NK-92 (cell line): ENCODE data around the gene NDUFV1.
"Not testable (repeated sequence)": the region's sequence is repeated elsewhere in the genome, so short reads cannot be mapped to it uniquely, and the experiment has no call there.

Source experiments
- DNase-seq: peaks from one replicate; lab custom pipeline; 2025; ENCODE audit not compliant: unreplicated experiment; lab: John Stamatoyannopoulos, UW

Gene NDUFV1

DNA sequence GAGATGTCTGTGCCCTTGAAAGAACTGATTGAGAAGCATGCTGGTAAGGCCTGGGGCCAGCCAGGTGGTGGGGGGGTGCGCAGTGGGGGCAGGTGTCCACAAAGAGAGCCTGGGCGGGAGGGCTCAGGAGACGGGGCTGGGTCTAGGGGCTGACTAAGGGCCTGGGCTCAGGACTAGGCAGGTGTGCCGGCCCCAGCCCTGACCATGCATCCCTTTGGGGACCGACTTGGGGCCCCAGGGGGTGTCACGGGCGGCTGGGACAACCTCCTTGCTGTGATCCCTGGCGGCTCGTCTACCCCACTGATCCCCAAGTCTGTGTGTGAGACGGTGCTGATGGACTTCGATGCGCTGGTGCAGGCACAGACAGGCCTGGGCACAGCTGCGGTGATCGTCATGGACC is 4.4 kb downstream of the NDUFV1 start:
- DNase-seq, result no peak

DNA sequence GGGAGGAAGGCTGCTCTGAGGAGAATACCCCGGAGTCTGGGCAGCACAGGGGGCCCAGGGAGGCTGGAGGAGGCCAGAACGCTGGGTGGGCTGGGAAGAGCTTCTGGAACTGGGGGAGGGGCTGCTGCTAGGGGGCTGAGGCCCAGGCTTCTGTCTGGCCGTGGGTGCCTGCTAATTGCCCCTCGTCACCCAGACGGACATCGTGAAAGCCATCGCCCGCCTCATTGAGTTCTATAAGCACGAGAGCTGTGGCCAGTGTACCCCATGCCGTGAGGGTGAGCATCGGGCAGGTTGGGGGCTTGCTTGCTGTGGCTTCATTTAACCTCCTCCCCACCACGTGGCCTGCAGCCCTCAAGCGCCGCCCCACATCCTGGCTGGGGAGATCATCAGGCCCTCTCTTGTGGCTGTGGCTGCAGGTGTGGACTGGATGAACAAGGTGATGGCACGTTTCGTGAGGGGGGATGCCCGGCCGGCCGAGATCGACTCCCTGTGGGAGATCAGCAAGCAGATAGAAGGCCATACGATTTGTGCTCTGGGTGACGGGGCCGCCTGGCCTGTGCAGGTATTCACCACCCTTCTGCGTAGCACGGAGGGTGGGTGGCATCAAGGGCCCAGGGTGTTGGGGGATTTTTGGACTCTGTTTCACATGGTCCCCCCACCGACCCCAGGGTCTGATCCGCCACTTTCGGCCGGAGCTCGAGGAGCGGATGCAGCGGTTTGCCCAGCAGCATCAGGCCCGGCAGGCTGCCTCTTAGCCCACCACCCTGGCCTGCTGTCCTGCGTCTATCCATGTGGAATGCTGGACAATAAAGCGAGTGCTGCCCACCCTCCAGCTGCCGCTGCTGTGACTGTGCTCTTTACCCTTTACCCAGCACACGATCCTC is 5.2 kb downstream of the NDUFV1 start:
- DNase-seq, result no peak

DNA sequence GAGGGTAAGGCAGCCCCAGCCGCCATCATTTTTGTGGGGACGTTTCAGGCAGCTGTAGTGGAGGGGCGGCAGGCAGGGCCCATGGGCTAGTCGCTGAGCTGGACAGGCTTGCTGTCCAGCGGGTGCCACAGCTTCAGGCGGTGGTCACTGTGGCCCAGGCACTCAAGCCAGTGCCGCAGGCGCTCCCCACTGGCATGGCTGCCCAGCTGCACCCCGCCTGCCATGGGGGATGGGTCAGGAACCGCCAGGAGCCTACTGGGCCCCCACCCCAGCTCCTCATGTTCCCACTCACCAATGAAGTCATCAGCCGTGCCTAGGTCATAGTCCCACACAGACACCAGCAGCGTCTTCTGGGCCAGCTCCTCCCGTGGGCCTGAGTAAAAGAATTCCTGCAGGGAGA is 6.0 kb downstream of the NDUFV1 start:
- DNase-seq, result no peak

DNA sequence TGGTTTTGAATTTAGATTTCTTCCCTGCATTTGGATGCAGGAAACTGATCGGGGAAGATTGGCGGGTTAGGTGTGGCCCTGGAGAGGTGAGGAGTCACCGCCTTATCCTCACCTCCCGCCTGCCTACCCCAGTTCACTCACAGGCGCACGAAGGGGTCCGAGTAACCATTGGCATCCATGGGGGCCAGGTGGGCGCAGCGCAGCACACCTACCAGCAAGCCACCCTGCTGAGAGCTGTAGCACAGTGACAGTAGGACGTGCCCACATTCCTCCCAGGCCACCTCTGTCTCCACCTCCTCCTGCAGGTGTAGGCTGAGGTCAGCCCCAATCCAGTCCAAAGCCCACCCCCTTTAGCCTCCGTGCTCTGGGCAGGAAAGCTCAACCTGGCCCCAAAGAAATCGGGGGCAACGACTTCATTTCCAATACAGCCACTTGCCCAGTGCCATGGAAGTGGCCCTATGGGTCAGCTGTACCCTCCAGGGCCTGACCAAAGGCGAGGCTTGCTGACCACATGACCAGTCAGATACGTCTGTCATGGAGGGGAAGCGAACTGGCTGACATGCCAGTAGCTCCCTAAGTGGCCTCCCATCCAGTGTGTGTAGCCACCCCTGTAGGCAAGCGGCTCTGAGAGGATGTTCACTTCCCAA is 6.7 kb downstream of the NDUFV1 start:
- DNase-seq, result no peak

DNA sequence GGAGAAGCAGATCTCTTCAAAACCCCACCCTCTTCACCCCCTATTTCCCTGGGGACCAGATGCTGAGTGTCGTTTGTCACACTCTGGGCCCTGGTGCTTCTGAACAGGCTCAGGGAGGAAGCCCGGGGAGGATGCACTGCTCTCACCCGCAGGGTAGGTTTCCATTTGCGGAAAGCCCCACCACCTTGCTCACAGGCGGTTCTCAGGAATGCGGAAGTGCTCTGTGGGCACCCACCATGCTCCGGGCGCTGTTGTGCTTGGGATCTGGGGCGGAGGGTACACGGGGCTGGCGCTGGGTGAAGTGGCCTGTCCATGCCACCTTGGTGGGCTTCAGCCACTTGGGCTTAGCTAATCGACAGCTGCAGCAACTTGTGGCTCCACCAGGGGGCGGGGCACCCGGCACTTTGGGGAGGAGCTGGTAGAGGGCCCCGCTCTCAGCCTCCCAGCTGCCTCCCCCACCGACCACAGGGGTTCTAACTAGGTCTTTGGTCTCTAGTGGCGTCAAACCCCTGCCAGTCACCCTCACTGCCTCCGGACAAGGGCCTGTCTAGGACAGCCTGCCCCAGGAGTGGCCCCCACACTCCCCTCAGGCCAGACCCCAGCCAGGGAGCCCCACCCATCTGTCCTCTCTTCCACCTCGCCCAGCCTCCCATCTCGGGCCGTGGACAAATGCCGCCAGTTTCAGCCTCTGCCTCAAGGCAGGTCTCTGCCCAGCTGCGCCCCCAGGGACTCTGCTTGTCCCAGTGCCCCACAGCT is 7.4 kb downstream of the NDUFV1 start:
- peak; percentile 62 for DNase-seq

DNA sequence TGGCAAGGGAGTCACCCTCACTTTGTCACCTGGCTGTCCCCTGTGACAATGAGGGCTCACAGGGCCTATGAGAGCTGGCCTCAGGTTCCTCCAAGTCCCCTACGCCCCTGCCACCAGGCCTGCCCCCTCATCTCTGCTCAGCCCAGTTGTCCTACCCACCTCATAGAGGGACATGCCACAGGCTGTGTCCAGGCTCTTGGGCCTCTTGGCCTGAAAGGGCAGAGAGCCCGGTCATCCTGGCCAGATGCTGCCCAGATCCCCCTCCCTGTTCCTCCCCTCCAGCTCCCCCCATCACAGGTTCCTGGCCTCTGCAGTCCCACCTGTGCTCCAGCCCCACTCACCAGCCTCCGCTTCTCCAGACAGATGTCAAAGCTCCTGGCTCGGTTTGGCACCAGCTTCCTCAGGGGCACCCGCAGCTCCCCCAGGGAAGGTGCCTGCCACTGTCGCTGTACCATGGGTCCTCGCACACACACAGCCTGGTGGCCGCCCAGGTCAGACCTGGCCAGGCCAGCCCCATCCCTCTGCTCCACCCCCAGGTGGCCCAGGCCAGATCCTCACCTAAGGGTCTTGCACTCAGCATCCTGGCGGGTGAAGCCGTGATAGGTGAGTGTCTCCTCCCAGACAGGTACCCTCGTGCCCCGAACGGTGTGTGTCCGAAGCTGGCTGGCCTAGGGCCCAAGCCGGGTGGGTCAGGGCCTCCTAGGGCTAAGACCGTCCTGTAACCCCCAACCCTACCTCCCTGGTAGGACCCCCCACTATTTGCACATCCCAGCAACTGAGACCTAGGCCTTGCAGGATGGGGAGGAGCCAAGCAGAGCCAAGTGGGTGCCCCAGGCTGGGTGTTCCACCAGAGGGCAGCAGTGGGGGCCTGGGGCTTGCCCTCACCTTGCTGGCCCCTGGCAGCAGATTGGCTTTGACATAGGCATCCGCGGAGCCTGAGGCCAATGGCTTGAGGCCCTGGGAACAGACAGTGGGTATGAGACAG is 8.3 kb downstream of the NDUFV1 start:
- no peak for DNase-seq

DNA sequence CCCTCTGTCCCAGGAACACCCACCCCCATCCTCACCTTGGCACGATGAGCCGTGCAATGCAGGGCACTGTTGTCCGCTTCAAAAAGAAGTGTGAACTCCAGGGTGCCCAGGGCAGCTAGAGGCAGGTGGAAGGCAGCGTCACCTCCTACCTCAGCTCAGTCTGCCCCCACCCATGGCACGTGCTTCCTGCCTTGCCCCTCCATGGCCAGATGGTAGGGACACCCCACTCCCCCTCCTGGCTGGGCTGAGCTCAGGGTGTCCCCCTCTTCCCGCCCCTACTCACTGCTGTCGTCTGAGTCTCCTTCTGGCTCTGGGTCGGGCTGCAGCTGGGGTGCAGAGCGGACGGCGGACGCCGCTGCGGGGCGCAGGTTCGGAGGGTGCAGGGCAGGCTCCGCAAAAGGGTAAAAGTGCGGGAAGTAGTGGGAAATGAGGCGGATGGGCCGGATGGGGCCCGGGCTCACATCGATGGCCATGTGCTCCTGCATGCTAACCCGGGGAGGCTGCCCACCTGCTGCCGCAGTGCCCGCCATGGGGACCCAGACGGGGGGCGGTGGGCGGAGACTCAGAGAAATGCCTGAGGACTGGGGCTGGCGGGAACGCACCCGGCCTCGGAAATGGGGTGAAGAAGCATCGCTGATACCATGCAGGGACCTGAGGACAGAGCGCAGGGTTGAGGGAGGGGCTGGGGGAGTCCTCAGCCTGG is 9.1 kb downstream of the NDUFV1 start:
- no peak for DNase-seq

DNA sequence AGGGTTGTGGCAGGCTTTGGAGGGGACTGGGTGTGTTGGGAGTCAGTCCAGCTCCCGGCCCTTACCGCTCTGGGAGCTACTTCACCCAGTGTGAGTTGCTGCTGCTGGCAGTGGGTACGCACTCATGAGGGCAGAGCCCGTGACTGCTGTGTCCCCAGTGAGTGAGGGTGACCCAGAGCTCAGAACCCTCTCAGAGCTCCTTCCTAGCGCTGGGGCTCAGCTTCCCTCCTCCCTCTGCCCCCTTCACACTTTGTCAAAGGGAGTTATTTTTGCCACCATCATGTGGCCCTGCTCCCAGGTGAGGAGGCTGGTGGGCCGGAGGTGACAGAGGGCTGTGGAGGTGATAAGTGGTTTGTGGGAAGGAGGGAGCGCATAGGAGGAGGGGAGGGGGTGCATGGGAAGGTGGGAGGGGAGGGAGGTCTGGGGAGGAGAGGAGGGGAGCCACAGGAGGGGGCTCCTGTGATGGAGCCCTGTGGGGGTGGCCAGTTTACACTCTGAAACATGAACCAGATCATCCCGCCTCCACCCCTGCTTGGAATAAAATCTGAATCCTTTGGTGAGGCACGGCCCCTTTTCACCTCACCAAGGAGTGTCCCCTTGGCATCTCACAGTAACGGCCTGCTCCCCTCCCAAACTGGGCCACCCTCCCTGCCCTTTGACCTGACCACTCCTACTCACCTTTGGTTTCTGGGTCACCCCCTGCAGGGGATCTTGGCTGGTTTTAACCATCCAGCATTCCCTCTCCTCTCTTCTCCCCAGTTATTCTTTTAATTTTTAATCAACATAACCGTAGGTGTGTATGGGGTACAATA is 9.9 kb downstream of the NDUFV1 start:
- no peak for DNase-seq

DNA sequence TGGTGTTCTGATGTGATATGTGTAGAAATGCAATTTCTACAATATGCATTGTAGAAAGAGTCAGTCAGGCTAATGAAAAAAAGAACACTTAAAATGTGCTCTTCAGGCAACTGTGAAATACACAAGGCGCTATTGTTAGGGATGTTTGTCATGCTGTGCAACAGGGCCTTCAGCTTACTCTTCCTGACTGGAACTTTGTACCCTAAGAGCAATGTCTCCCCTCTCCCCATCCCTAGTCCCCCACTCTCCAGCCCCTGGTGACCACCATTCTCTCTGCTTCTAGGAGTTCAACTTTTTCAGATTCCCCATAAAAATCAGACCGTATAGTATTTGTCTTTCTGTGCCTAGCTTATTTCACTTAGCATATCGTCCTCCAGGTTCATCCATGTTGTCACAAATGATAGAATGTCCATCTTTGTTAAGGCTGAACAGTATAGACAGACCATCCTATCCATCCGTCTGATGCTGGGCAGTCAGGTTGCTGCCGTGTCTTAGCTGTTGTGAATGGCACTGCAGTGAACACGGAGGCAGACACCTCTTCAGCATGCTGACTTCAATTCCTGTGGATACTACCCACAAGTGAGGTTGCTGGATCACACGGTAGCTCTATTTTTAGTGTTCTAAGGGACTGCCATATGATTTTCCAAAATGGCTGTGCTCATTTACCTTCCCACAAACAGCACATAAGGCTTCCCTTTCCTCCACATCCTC is 10.7 kb downstream of the NDUFV1 start:
- DNase-seq, result no peak

DNA sequence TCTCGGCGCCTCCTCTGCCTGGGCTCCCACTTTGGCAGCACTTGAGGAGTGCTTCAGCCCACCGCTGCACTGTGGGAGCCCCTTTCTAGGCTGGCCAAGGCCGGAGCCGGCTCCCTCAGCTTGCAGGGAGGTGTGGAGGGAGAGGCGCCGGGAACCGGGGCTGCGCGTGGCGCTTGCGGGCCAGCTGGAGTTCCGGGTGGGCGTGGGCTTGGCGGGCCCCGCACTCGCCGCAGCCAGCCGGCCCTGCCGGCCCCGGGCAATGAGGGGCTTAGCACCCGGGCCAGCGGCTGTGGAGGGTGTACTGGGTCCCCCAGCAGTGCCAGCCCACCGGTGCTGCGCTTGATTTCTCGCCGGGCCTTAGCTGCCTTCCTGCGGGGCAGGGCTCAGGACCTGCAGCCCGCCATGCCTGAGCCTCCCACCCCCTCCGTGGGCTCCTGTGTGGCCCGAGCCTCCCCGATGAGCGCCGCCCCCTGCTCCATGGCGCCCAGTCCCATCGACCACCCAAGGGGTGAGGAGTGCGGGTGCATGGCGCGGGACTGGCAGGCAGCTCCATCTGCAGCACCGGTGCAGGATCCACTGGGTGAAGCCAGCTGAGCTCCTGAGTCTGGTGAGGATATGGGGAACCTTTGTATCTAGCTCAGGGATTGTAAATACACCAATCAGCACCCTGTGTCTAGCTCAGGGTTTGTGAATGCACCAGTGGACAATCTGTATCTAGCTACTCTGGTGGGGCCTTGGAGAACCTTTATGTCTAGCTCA is 12.3 kb downstream of the NDUFV1 start:
- not testable (repeated sequence) for DNase-seq

DNA sequence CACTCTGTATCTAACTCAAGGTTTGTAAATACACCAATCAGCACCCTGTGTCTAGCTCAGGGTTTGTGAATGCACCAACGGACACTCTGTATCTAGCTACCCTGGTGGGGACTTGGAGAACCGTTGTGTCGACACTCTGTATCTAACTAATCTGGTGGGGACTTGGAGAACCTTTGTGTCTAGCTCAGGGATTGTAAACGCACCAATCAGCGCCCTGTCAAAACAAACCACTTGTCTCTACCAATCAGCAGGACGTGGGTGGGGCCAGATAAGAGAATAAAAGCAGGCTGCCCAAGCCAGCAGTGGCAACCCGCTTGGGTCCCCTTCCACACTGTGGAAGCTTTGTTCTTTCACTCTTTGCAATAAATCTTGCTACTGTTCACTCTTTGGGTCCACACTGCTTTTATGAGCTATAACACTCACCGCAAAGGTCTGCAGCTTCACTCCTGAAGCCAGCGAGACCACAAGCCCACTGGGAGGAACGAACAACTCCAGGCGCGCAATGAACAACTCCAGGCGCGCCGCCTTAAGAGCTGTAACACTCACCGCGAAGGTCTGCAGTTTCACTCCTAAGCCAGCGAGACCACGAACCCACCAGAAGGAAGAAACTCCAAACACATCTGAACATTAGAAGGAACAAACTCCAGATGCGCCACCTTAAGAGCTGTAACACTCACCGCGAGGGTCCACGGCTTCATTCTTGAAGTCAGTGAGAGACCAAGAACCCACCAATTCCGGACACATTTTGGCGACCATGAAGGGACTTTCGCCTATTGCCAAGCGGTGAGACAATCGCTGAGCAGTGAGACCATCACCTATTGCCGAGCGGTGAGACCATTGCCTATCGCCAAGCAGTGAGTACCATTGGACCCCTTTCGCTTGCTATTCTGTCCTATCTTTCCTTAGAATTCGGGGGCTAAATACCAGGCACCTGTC is 13.2 kb downstream of the NDUFV1 start:
- DNase-seq, result not testable (repeated sequence)

DNA sequence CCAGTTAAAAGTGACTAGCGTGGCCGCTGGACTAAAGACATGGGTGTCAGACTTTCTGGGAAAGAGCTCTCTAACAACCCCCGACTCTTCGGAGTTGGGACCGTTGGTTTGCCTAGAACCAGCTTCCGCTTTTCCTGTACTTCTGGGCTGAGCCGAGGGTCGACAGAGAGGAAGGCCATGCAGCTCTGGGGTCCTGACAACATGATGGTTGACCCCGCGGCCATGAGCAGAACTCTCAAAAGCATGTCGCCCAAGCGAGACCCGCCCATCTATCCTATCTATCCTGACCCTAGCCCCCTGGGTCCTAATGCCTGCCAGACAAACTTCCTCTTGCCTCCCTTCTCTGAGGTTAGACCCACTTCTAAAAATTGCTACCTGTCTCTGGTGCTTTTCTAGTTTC is 13.9 kb downstream of the NDUFV1 start:
- DNase-seq, result not testable (repeated sequence)

DNA sequence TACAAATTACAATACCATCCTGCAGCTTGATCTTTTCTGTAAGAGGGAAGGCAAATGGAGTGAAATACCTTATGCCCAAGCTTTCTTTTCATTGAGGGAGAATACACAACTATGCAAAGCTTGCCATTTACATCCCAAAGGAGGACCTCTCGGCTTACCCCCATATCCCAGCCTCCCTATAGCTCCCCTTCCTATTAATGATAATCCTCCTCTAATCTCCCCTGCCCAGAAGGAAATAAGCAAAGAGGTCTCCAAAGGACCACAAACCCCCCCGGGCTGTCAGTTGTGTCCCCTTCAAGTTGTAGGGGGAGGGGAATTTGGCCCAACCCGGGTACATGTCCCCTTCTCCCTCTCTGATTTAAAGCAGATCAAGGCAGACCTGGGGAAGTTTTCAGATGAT is 15.2 kb downstream of the NDUFV1 start:
- not testable (repeated sequence) for DNase-seq

DNA sequence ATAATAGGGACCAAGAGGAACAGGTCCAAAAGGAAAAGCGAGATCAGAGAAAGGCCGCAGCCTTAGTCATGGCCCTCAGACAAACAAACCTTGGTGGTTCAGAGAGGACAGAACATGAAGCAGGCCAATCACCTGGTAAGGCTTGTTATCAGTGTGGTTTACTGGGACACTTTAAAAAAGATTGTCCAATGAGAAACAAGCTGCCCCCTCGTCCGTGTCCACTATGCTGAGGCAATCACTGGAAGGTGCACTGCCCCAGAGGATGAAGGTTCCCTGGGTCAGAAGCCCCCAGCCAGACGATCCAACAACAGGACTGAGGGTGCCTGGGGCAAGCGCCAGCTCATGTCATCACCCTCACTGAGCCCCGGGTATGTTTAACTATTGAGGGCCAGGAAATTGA is 16.2 kb downstream of the NDUFV1 start:
- DNase-seq, result not testable (repeated sequence)

DNA sequence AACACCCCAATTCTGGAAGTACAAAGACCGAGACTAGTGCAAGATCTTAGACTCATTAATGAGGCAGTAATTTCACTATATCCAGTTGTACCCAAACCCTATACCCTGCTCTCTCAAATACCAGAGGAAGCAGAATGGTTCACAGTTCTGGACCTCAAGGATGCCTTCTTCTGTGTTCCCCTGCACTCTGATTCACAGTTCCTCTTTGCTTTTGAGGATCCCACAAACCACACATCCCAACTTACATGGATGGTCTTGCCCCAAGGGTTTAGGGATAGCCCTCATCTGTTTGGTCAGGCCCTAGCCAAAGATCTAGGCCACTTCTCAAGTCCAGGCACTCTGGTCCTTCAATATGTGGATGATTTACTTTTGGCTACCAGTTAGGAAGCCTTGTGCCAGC is 17.1 kb downstream of the NDUFV1 start:
- not testable (repeated sequence) for DNase-seq

DNA sequence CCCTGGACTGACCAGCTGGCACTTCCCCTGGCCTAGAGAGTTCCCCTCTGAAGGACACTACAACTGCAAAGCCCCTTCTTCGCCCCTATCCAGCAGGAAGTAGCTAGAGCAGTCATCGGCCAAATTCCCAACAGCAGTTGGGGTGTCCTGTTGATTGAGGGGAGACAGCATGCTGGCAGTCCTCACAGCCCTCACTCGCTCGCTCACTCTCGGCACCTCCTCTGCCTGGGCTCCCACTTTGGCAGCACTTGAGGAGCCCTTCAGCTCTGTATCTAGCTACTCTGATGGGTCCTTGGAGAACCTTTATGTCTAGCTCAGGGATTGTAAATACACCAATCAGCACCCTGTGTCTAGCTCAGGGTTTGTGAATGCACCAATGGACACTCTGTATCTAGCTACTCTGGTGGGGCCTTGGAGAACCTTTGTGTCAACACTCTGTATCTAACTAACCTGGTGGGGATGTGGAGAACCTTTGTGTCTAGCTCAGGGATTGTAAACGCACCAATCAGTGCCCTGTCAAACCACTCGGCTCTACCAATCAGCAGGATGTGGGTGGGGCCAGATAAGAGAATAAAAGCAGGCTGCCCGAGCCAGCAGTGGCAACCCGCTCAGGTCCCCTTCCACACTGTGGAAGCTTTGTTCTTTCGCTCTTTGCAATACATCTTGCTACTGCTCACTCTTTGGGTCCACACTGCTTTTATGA is 19.5 kb downstream of the NDUFV1 start:
- DNase-seq, result not testable (repeated sequence)
